ENCODE measurements around the gene FBL. TPM values are rescaled to one million over a fixed set of nuclear protein-coding genes. Genes with fewer than 3 reads are reported as not detected.
A peak's percentile ranks its signal among the peaks of the same experiment; 100 is the strongest.

Gene FBL
- total RNA-seq, 1 experiment from 2014 or later = 4,927 TPM

DNA sequence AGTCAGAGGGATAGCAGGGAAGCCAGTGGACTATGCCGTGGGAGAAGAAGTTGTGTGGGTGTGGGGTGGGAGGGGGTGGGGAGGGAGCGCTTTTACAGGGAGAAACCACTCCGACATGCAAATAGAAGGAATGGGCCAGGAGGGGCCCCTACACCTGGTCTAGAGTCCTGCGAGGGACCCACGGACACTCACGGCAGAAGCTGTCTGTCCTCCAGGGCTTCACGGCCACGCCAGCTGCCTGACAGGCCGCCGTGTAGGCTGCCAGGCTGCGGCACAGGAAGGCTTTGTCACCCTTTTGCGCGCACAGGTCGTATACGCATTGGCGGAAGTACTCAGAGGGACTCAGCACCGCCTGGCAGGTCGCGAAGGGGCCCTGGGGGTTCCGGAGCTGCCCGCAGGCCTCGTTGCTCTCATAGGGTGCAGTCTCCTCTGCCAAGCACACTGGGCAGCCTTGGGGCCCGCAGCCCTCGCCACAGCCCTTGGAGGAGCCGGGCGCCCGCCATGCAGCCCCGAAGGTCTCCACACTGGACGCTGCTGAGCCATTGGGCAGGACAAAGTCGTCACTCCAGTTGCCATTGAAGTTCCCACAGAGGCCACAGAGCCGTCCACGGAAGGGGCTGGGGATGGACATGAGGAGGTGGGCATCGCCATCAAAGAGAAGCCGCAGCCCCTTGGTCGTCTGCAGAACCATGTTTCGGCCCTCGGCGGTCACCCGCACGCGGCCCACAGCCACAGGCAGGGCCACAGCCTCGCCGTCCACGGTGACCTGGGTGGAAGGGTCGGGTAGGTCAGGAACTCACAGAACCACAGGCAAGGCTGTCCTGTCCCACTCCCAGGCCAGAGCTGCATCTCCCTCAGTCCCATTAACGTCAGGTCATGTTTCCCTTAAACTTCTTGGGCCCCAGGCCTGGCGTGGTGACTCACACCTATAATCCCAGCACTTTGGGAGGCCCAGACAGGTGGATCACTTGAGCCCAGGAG is 26.0 kb upstream of the FBL start:
- peak; percentile 2 for ATAC-seq
- Histone ChIP-seq H3K27ac (ENCODE audit: low read length) (no peak overlapping the region), H3K27me3 (ENCODE audit: control insufficient read depth, insufficient read depth, low read length) (no peaks in the 10 kb centered on the region), H3K4me3 (ENCODE audit: low read depth in 2 of 2, low read length in 2 of 2) (no peak overlapping the region), H3K36me3 (ENCODE audit: control insufficient read depth, insufficient read depth, low read length) (no peaks in the 10 kb centered on the region), H3K9me3 (ENCODE audit: control insufficient read depth, insufficient read depth, low read depth, low read length) (no peaks in the 10 kb centered on the region), H3K4me1 (ENCODE audit: control insufficient read depth, insufficient read depth, low read length) (no peaks in the 10 kb centered on the region)
- in situ Hi-C loops (cut with HindIII; ENCODE audit: low pct_unique_long_range_greater_than_20kb, low sequenced_read_pairs) (no loop called here), intact Hi-C loops (cut with micrococcal nuclease; ENCODE audit: unreplicated experiment) (no loop called here)
- BruUV-seq (replicated peaks) = no TSS peak
- ChIA-PET POLR2A (interaction anchor here (0.7 to 1.0 kb wide), 2 partner anchors 26 to 39 kb away, joined by 3 to 4 read pairs; partner anchors contain the start of gene DYRK1B), CTCF (interaction anchor here (0.6 to 1.4 kb wide), 6 partner anchors 26 to 434 kb away, joined by 3 to 6 read pairs (median 4); partner anchors contain the start of gene PSMC4)
- TF ChIP-seq POLR2AphosphoS5 (IDR thresholded peaks at IDR 0.05; ENCODE audit: low read depth, low read length) (no peak), TCF7L2 (IDR thresholded peaks at IDR 0.05; ENCODE audit: low read depth, low read length) (no peak), SIN3A (IDR thresholded peaks at IDR 0.05; ENCODE audit: borderline replicate concordance, insufficient read depth, low read depth, low read length) (no peak)
- TF ChIP-seq, protein P1, sequence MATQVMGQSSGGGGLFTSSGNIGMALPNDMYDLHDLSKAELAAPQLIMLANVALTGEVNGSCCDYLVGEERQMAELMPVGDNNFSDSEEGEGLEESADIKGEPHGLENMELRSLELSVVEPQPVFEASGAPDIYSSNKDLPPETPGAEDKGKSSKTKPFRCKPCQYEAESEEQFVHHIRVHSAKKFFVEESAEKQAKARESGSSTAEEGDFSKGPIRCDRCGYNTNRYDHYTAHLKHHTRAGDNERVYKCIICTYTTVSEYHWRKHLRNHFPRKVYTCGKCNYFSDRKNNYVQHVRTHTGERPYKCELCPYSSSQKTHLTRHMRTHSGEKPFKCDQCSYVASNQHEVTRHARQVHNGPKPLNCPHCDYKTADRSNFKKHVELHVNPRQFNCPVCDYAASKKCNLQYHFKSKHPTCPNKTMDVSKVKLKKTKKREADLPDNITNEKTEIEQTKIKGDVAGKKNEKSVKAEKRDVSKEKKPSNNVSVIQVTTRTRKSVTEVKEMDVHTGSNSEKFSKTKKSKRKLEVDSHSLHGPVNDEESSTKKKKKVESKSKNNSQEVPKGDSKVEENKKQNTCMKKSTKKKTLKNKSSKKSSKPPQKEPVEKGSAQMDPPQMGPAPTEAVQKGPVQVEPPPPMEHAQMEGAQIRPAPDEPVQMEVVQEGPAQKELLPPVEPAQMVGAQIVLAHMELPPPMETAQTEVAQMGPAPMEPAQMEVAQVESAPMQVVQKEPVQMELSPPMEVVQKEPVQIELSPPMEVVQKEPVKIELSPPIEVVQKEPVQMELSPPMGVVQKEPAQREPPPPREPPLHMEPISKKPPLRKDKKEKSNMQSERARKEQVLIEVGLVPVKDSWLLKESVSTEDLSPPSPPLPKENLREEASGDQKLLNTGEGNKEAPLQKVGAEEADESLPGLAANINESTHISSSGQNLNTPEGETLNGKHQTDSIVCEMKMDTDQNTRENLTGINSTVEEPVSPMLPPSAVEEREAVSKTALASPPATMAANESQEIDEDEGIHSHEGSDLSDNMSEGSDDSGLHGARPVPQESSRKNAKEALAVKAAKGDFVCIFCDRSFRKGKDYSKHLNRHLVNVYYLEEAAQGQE (IDR thresholded peaks at IDR 0.05; ENCODE audit: insufficient read depth in 1 of 2, low read depth in 2 of 2, low read length in 1 of 2) = no peak
- TF ChIP-seq, protein P2, sequence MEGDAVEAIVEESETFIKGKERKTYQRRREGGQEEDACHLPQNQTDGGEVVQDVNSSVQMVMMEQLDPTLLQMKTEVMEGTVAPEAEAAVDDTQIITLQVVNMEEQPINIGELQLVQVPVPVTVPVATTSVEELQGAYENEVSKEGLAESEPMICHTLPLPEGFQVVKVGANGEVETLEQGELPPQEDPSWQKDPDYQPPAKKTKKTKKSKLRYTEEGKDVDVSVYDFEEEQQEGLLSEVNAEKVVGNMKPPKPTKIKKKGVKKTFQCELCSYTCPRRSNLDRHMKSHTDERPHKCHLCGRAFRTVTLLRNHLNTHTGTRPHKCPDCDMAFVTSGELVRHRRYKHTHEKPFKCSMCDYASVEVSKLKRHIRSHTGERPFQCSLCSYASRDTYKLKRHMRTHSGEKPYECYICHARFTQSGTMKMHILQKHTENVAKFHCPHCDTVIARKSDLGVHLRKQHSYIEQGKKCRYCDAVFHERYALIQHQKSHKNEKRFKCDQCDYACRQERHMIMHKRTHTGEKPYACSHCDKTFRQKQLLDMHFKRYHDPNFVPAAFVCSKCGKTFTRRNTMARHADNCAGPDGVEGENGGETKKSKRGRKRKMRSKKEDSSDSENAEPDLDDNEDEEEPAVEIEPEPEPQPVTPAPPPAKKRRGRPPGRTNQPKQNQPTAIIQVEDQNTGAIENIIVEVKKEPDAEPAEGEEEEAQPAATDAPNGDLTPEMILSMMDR (IDR thresholded peaks at IDR 0.05) = no peak
- DNase-seq (ENCODE audit: low read depth, low spot score) = no peak

DNA sequence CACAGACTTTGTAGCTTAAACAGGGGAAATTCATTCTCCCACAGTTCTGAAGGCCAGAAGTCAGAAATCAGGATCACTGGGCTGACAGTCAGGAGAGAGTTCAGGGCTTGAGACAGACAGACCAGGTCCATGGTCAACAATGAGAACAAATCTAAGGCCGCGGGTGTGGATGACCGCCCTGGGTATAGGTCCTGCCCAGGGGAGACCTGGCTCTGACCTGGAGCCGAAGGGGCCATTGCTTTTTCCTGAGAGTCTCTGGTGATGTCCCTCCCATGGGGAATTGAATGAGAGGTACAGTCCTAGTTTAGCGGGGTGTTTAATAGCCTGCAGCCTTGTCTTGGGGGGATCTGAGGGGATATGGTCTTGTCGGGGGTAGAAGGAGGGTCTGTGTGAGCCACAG is 25.2 kb upstream of the FBL start:
- BruUV-seq (replicated peaks) = no TSS peak
- H3K4me3 ChIP-seq (ENCODE audit: low read depth in 2 of 2, low read length in 2 of 2) = no peak overlapping the region
- H3K9me3 ChIP-seq (ENCODE audit: control insufficient read depth, insufficient read depth, low read depth, low read length) = no peaks in the 10 kb centered on the region
- no peaks in the 10 kb centered on the region for H3K36me3 ChIP-seq (ENCODE audit: control insufficient read depth, insufficient read depth, low read length)
- H3K4me1 ChIP-seq (ENCODE audit: control insufficient read depth, insufficient read depth, low read length) = no peaks in the 10 kb centered on the region
- TF ChIP-seq POLR2AphosphoS5 (IDR thresholded peaks at IDR 0.05; ENCODE audit: low read depth, low read length) = no peak
- TF ChIP-seq TCF7L2 (IDR thresholded peaks at IDR 0.05; ENCODE audit: low read depth, low read length) = no peak
- TF ChIP-seq, protein P1 (IDR thresholded peaks at IDR 0.05; ENCODE audit: insufficient read depth in 1 of 2, low read depth in 2 of 2, low read length in 1 of 2) = no peak
- TF ChIP-seq, protein P2 (IDR thresholded peaks at IDR 0.05) = no peak
- TF ChIP-seq SIN3A (IDR thresholded peaks at IDR 0.05; ENCODE audit: borderline replicate concordance, insufficient read depth, low read depth, low read length) = no peak
- ATAC-seq (peak; percentile 3; the same call in 1 of the 2 replicates), DNase-seq (ENCODE audit: low read depth, low spot score) (no peak)
- in situ Hi-C loops (cut with HindIII; ENCODE audit: low pct_unique_long_range_greater_than_20kb, low sequenced_read_pairs) = no loop called here
- CTCF ChIA-PET = interaction anchor here (0.5 to 2.0 kb wide), 3 partner anchors 10 to 437 kb away, joined by 3 to 10 read pairs (median 7); no protein-coding TSS in a partner anchor
- POLR2A ChIA-PET = interaction anchor here (1.0 kb wide), 1 partner anchor 25 kb away, joined by 5 read pairs; the partner anchor contains the start of gene FBL
- no peak overlapping the region for H3K27ac ChIP-seq (ENCODE audit: low read length)
- intact Hi-C loops (cut with micrococcal nuclease; ENCODE audit: unreplicated experiment) = no loop called here
- H3K27me3 ChIP-seq (ENCODE audit: control insufficient read depth, insufficient read depth, low read length) = 0 out of 2 replicates have a peak, but pooled peaks cover 3% of the 10 kb centered on the region

Measured in Panc1 (cell line).